Stimulated activated CD8-positive, alpha-beta memory T cell treated with anti-CD3 and anti-CD28 coated beads, Interleukin-7, amount 100 ng/mL, for 24 hours (primary cell): ENCODE measurements around the gene PRIMA1.

ENCODE experiments used
- DNase-seq: peaks from one replicate; pipeline ENCODE4 v3.0.0-alpha.2; 2020; ENCODE audit warnings: low read depth

PRIMA1 gene

GRCh38 chr14:93753647-93754046 is 34.6 kb downstream of the PRIMA1 start:
- no peak for DNase-seq

DNA sequence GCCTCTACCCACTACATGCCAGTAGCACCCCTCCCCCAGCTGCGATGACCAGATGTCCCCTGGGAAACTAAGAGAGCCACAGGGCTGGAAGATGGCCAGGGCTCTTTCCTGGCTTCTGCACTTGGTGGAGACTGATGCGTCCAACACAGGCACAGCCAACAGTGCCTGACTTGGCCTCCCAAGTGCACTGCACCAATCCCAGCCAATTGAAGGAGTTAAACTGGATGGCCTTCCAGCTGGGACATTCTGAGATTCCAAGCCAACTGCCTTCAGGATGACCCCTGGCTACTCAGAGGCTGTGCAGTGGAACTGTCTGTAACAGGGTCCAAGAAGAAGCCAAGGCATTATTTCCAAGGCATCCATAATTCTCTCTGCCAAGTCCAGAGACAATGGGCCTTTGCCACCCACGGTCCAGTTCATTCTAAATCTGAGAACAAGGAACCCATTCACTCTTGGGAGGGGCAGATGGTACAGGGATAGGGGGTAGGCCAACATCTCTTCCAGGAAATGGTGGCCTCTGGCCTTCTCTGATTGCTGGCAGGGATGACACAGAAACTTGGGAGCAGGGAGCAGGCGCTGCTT is 35.2 kb downstream of the PRIMA1 start:
- DNase-seq: no peak

GRCh38 chr14:93751946-93752655 is 36.2 kb downstream of the PRIMA1 start:
- DNase-seq: no peak

DNA sequence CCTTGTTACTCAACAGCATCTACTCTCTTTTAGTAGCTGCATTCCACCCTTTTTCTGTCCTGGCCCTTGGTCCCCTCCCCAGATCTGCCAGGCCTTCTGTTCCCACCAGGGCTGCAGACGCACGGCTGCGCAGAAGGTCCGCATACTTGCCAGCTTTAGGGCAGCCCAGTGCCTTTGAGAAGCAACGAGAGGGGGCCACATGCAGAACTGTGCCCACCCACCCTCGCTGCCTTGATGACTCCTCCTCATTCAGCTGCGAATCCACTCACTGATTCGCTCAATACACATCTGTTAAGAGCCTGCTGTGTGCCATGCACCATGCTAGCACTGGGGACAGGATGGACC is 39.2 kb downstream of the PRIMA1 start:
- DNase-seq: no peak

- no peak for DNase-seq
Observed at GRCh38 chr14:93748208-93749075, 39.8 kb downstream of the PRIMA1 start.

DNA sequence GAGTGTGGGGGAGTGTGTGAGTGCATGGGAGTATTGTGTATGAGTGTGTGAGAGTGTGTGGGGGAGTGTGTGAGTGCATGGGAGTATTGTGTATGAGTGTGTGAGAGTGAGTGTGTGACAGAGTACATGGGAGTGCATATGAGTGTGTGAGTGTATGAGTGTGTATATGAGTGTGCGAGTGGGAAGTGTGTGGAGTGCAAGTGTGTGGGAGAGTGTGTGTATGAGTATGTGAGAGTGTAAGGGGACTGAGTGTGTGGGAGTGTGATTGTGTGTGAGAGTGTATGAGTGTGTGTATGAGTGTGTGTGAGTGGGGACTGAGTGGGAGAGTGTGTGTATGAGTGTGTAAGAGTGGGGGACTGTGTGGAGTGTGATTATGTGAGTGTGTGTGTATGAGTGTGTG is 40.7 kb downstream of the PRIMA1 start:
- no peak for DNase-seq

- no peak for DNase-seq
Observed at GRCh38 chr14:93747102-93747501, 41.2 kb downstream of the PRIMA1 start.

DNA sequence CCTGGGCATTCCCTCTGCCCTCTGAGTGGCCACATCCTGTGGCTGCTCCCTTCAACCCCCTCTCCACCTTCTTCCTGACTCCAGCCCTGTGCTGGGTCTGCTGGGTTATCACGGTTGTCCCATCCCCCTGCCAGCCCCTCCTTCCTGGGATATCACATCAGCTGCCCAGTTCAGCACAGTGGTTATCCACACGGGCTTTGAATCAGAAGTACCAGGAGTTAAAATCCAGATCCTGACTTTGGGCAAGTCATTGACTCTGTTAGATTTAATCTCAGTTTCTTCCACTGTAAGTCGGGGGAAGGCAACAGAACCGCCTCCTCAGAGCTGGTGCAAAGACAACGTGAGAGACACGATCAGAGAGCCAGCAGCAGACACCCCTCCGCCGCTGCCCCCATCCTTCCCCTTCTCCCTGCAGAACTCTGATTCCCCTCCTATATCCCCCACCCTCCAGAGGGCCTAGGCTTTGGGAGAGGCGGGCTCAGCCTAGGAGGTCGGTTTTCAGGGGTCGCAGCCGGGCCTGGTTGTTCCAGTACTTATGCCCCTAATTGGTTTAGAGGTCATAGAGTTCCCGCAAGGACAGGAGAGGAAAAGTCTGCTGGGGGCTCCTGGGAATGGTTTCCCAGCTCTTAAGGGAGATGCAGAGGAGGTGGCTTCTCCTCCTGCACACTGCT is 42.5 kb downstream of the PRIMA1 start:
- no peak for DNase-seq

DNA sequence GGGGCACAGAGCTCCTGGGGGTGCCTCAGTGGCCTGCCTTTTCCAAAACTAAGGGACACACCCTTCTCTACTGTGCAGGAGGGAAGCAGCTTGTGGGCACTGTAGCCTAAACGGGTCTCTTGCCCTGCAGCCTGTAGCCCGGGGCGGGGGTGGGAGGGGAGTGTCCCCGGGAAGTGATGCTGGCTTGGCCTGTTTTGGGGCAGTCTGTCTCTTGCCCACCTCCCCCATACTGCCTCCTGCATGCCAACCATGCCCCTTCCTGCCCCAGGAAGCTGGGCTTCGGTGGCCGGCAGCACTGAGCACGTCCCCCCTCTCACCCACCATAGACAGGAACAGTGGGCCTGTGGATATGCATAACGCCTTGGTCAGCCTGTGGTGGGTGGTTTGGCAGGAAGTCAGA is 43.4 kb downstream of the PRIMA1 start:
- no peak for DNase-seq

GRCh38 chr14:93744176-93744575 is 44.1 kb downstream of the PRIMA1 start:
- DNase-seq: no peak

GRCh38 chr14:93743270-93744060 is 44.8 kb downstream of the PRIMA1 start:
- DNase-seq: no peak

DNA sequence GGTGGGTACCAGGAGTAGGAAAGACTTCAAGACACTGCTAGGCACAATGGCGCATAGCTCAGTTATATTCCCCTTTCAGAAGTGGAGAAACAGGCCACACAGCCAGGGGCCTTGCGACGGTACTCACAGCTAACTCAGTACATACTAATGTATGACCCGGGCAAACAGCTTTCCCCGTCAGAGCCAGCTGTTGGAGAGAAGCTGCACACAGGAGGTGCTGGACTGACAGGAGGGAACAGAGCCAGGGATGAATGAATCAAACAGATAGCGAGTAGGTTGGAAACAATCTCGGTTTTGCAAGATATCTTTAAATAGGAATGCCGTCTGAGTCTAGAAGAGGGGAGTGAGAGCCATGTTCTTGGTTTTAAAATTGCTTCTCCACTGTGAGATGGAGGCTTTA is 45.5 kb downstream of the PRIMA1 start:
- no peak for DNase-seq

GRCh38 chr14:93741556-93742230 is 46.6 kb downstream of the PRIMA1 start:
- no peak for DNase-seq

- no peak for DNase-seq
Observed at GRCh38 chr14:93737634-93738033, 50.7 kb downstream of the PRIMA1 start.

DNA sequence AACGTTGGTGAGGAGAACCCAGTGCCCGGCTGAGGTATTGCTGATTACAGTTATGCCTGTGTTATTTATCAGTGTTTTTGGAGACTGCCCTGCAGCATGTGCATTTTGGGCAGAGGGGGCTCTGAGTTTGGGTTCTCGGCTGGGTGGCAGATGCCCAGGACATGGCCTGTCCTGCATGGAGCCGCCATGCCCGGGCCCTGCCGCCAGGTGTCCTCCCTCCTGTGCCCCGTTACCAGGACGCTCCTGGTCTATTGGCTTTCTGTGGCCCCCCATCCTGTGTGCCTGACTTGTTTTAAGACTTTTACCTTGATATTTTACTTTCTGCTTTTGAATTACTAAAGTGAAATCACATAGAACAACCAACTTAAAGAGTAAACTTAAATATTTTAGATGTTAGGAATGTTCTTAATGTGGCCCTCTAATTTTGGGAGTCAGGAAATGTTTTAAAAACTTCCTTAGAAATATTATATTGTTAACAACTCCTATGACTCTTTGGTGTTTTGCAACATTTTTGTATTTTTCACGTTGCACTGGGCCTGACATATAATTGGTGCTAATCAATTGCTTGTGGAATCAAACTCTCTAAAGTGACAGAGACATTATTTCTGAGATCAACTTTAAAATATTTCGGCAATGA is 51.8 kb downstream of the PRIMA1 start:
- DNase-seq: no peak

DNA sequence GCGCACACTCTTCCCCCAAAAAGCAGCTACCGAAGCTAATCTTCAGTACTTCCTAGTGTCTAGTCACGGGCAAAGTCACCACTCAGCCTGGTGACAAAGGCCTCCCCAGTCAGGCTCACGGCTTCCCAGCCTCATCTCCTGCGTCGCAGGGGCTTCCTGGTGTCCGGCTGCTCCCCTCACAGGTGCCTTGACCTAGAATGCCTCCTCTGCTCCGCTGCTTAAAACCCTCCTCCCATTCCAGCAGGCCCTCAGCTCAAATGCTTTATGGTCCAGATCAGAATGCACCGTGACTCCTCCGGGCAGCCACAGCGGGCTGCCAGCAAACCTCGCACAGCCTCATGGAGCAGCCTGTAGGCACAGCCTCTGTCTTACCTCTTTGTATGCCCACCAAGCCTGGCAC is 53.1 kb downstream of the PRIMA1 start:
- no peak for DNase-seq

- no peak for DNase-seq
Observed at GRCh38 chr14:93734086-93734822, 54.0 kb downstream of the PRIMA1 start.

- no peak for DNase-seq
Observed at GRCh38 chr14:93733631-93734030, 54.7 kb downstream of the PRIMA1 start.

- DNase-seq: no peak
Observed at GRCh38 chr14:93733231-93733630, 55.1 kb downstream of the PRIMA1 start.

DNA sequence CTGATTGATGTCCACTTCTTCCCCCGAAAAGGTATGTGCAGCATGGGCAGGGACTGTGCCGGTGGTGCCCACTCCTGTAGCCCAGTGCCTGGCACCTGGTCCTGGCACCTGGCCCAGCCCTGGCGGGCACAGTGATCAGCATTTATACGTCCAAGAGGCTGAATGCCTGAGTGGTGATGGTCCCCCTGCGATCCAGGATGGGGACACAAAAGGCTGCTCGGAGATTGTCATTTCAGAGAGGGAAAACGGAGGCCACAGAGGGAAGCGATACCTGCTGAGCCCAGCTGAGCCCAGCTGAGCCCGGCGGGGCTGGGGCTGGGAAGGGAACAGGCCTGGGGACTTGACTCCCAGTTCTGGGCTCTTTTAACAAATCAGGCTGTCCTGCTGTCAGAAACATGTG is 55.8 kb downstream of the PRIMA1 start:
- DNase-seq: no peak
